Measurements from ENCODE around the gene MBNL1. TPM values are rescaled to one million over a fixed set of nuclear protein-coding genes. Genes with fewer than 3 reads are reported as not detected.
A peak's percentile ranks its signal among the peaks of the same experiment; 100 is the strongest.

MBNL1 gene
- total RNA-seq, 1 donor from 2014 or later: 69.4 TPM

- Mint-ChIP-seq H3K4me1 (ENCODE audit: unreplicated experiment) (peaks cover 36% of the 10 kb centered on the region), H3K4me3 (no peak overlapping the region), H3K9me3 (no peaks in the 10 kb centered on the region), H3K27me3 (no peaks in the 10 kb centered on the region), H3K27ac (no peak overlapping the region), H3K36me3 (no peaks in the 10 kb centered on the region)
- no peak for TF ChIP-seq CTCF (conservative IDR thresholded peaks at IDR 0.05)
- DNase-seq (ENCODE audit: extremely low spot score, unreplicated experiment): no peak
These were observed 5.0 kb upstream of the MBNL1 start for GRCh38 chr3:152263711-152264110.

GRCh38 chr3:152264378-152264777 lies 4.4 kb upstream of the MBNL1 start:
- Mint-ChIP-seq H3K9me3 (no peaks in the 10 kb centered on the region), H3K27ac (no peak overlapping the region), H3K4me1 (ENCODE audit: unreplicated experiment) (peaks cover 30% of the 10 kb centered on the region), H3K4me3 (no peak overlapping the region), H3K27me3 (no peaks in the 10 kb centered on the region), H3K36me3 (no peaks in the 10 kb centered on the region)
- no peak for DNase-seq (ENCODE audit: extremely low spot score, unreplicated experiment)
- TF ChIP-seq CTCF (conservative IDR thresholded peaks at IDR 0.05): no peak

GRCh38 chr3:152266221-152266995 lies 2.3 kb upstream of the MBNL1 start:
- peaks cover 31% of the 10 kb centered on the region for H3K4me1 Mint-ChIP-seq (ENCODE audit: unreplicated experiment)
- H3K27me3 Mint-ChIP-seq: no peaks in the 10 kb centered on the region
- H3K27ac Mint-ChIP-seq: peak overlapping the region; percentile 52
- no peaks in the 10 kb centered on the region for H3K9me3 Mint-ChIP-seq
- H3K4me3 Mint-ChIP-seq: peak overlapping the region; percentile 57
- no peaks in the 10 kb centered on the region for H3K36me3 Mint-ChIP-seq
- no peak for DNase-seq (ENCODE audit: extremely low spot score, unreplicated experiment)
- TF ChIP-seq CTCF (conservative IDR thresholded peaks at IDR 0.05): peak; percentile 20

- DNase-seq (ENCODE audit: extremely low spot score, unreplicated experiment): no peak
- H3K36me3 Mint-ChIP-seq: peaks cover 5% of the 10 kb centered on the region
- H3K4me1 Mint-ChIP-seq (ENCODE audit: unreplicated experiment): peaks cover 45% of the 10 kb centered on the region
- no peaks in the 10 kb centered on the region for H3K9me3 Mint-ChIP-seq
- peak overlapping the region; percentile 95 for H3K27ac Mint-ChIP-seq
- peak overlapping the region; percentile 98 for H3K4me3 Mint-ChIP-seq
- no peaks in the 10 kb centered on the region for H3K27me3 Mint-ChIP-seq
- TF ChIP-seq CTCF (conservative IDR thresholded peaks at IDR 0.05): no peak
These were observed 736 bp upstream of the MBNL1 start for GRCh38 chr3:152267831-152268554.

- peak overlapping the region; percentile 98 for H3K27ac Mint-ChIP-seq
- H3K27me3 Mint-ChIP-seq: no peaks in the 10 kb centered on the region
- H3K36me3 Mint-ChIP-seq: peaks cover 6% of the 10 kb centered on the region
- H3K4me3 Mint-ChIP-seq: peak overlapping the region; percentile 98
- no peak for DNase-seq (ENCODE audit: extremely low spot score, unreplicated experiment)
- no peak for TF ChIP-seq CTCF (conservative IDR thresholded peaks at IDR 0.05)
- no peaks in the 10 kb centered on the region for H3K9me3 Mint-ChIP-seq
- peaks cover 46% of the 10 kb centered on the region for H3K4me1 Mint-ChIP-seq (ENCODE audit: unreplicated experiment)
These were observed 514 bp downstream of the MBNL1 start for GRCh38 chr3:152269056-152269830.

Data from type B pancreatic cell (in vitro differentiated cells).